ENCODE results near the gene ARHGAP19.
"Not testable (repeated sequence)": the region's sequence is repeated elsewhere in the genome, so short reads cannot be mapped to it uniquely, and the experiment has no call there.

- TF ChIP-seq EP300 (IDR thresholded peaks at IDR 0.05; ENCODE audit: low read length); TRIM24 (IDR thresholded peaks at IDR 0.05); FOXA1 (IDR thresholded peaks at IDR 0.05; ENCODE audit: borderline replicate concordance): not testable (repeated sequence)
- TF ChIP-seq, protein P1, sequence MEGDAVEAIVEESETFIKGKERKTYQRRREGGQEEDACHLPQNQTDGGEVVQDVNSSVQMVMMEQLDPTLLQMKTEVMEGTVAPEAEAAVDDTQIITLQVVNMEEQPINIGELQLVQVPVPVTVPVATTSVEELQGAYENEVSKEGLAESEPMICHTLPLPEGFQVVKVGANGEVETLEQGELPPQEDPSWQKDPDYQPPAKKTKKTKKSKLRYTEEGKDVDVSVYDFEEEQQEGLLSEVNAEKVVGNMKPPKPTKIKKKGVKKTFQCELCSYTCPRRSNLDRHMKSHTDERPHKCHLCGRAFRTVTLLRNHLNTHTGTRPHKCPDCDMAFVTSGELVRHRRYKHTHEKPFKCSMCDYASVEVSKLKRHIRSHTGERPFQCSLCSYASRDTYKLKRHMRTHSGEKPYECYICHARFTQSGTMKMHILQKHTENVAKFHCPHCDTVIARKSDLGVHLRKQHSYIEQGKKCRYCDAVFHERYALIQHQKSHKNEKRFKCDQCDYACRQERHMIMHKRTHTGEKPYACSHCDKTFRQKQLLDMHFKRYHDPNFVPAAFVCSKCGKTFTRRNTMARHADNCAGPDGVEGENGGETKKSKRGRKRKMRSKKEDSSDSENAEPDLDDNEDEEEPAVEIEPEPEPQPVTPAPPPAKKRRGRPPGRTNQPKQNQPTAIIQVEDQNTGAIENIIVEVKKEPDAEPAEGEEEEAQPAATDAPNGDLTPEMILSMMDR (IDR thresholded peaks at IDR 0.05 in 2 of 3, conservative IDR thresholded peaks at IDR 0.05 in 1 of 3; ENCODE audit: insufficient read depth in 2 of 3, low read depth in 1 of 3, low read length in 3 of 3) = not testable (repeated sequence)
Measured at GRCh38 chr10:97290576-97291356, 1.7 kb downstream of the ARHGAP19 start.

Data from K562 (cell line).